HUES64 (cell line): ENCODE results near the gene ZNF451.

Experiments used
- H3K27ac ChIP-seq: 2 replicates; pipeline ENCODE4 v1.7.0; 2013; ENCODE audit warnings: low read depth, low read length, inconsistent platforms
- H3K27me3 ChIP-seq: 2 replicates; pipeline ENCODE4 v1.6.1; 2013; ENCODE audit warnings: mild to moderate bottlenecking, low read length; ENCODE audit not compliant: insufficient read depth
- H3K36me3 ChIP-seq: 2 replicates; pipeline ENCODE4 v1.6.1; 2013; ENCODE audit warnings: mild to moderate bottlenecking, low read length; ENCODE audit not compliant: insufficient read depth
- H3K4me1 ChIP-seq: 2 replicates; pipeline ENCODE4 v1.6.1; 2013; ENCODE audit warnings: mild to moderate bottlenecking, low read length, moderate library complexity; ENCODE audit not compliant: insufficient read depth
- H3K4me3 ChIP-seq: 2 replicates; pipeline ENCODE4 v1.5.1; 2013; ENCODE audit warnings: mild to moderate bottlenecking, low read length, moderate library complexity
- H3K9ac ChIP-seq: 2 replicates; pipeline ENCODE4 v1.6.1; 2013; ENCODE audit warnings: mild to moderate bottlenecking, low read depth, low read length
- H3K9me3 ChIP-seq: 2 replicates; pipeline ENCODE4 v1.6.1; 2013; ENCODE audit warnings: low read depth, low read length; ENCODE audit not compliant: insufficient read depth
- WGBS: fragments of 150-250, 120-280 bp; methylation state at CpG from one replicate; pipeline ENCODE4 v1.1.7; 2013; ENCODE audit warnings: missing lambda C conversion rate; 5-methylcytosine and 5-hydroxymethylcytosine counted together

The ZNF451 gene

GRCh38 chr6:57207141-57207540 lies 117.2 kb downstream of the ZNF451 start:
- Histone ChIP-seq H3K4me1 (peaks cover 13% of the 10 kb centered on the region), H3K9ac (no peak overlapping the region), H3K27me3 (no peaks in the 10 kb centered on the region), H3K4me3 (no peak overlapping the region), H3K36me3 (no peaks in the 10 kb centered on the region), H3K27ac (no peak overlapping the region), H3K9me3 (no peaks in the 10 kb centered on the region)
- 95% methylated on average over 2 of the region's 2 CpGs for WGBS

GRCh38 chr6:57207872-57208271 lies 117.9 kb downstream of the ZNF451 start:
- no peaks in the 10 kb centered on the region for H3K36me3 ChIP-seq
- H3K9me3 ChIP-seq: no peaks in the 10 kb centered on the region
- H3K27ac ChIP-seq: no peak overlapping the region
- H3K9ac ChIP-seq: no peak overlapping the region
- peaks cover 11% of the 10 kb centered on the region for H3K4me1 ChIP-seq
- no peak overlapping the region for H3K4me3 ChIP-seq
- H3K27me3 ChIP-seq: no peaks in the 10 kb centered on the region
- 94% methylated on average over 4 of the region's 4 CpGs for WGBS

GRCh38 chr6:57209030-57209429 lies 119.0 kb downstream of the ZNF451 start:
- Histone ChIP-seq H3K27ac (no peak overlapping the region), H3K9me3 (no peaks in the 10 kb centered on the region), H3K9ac (no peak overlapping the region), H3K4me1 (peaks cover 11% of the 10 kb centered on the region), H3K36me3 (no peaks in the 10 kb centered on the region), H3K27me3 (no peaks in the 10 kb centered on the region), H3K4me3 (no peak overlapping the region)

- no peak overlapping the region for H3K4me3 ChIP-seq
- no peaks in the 10 kb centered on the region for H3K36me3 ChIP-seq
- 96% methylated on average over 5 of the region's 5 CpGs for WGBS
- no peaks in the 10 kb centered on the region for H3K27me3 ChIP-seq
- H3K27ac ChIP-seq: no peak overlapping the region
- no peak overlapping the region for H3K9ac ChIP-seq
- no peaks in the 10 kb centered on the region for H3K9me3 ChIP-seq
- H3K4me1 ChIP-seq: peaks cover 14% of the 10 kb centered on the region
These were observed 120.1 kb downstream of the ZNF451 start for GRCh38 chr6:57210060-57210459.

GRCh38 chr6:57215260-57215659 lies 125.3 kb downstream of the ZNF451 start:
- Histone ChIP-seq H3K27me3 (no peaks in the 10 kb centered on the region), H3K4me3 (no peak overlapping the region), H3K4me1 (peaks cover 3% of the 10 kb centered on the region; the same call in 1 of the 2 replicates), H3K36me3 (no peaks in the 10 kb centered on the region; the same call in 1 of the 2 replicates), H3K27ac (no peak overlapping the region), H3K9me3 (peaks cover 4% of the 10 kb centered on the region; the same call in 1 of the 2 replicates), H3K9ac (no peak overlapping the region)
- 100% methylated on average over 1 of the region's 1 CpG for WGBS

GRCh38 chr6:57216235-57217101 lies 126.5 kb downstream of the ZNF451 start:
- Histone ChIP-seq H3K9ac (no peak overlapping the region), H3K36me3 (no peaks in the 10 kb centered on the region; the same call in 1 of the 2 replicates), H3K9me3 (peaks cover 6% of the 10 kb centered on the region; the same call in 1 of the 2 replicates), H3K27me3 (no peaks in the 10 kb centered on the region), H3K4me1 (peaks cover 3% of the 10 kb centered on the region; the same call in 1 of the 2 replicates), H3K4me3 (no peak overlapping the region), H3K27ac (no peak overlapping the region)
- 84% methylated on average over 7 of the region's 7 CpGs for WGBS

- H3K27ac ChIP-seq: no peak overlapping the region
These were observed 127.3 kb downstream of the ZNF451 start for GRCh38 chr6:57217270-57217669.

More at GRCh38 chr6:57217270-57217669, 127.3 kb downstream of the ZNF451 start:
- Histone ChIP-seq H3K27me3 (no peaks in the 10 kb centered on the region), H3K4me1 (peaks cover 3% of the 10 kb centered on the region; the same call in 1 of the 2 replicates), H3K36me3 (no peaks in the 10 kb centered on the region; the same call in 1 of the 2 replicates), H3K4me3 (no peak overlapping the region), H3K9me3 (peaks cover 6% of the 10 kb centered on the region; the same call in 1 of the 2 replicates), H3K9ac (no peak overlapping the region)
- 94% methylated on average over 11 of the region's 11 CpGs for WGBS
